SK-N-SH treated with all-trans-retinoic acid at 6 μM for 48 hours (cell line): ENCODE measurements around the gene PRUNE2.

Source experiments
- ARNTL ChIP-seq: fragments of 450-650 bp; formaldehyde crosslinking; IDR thresholded peaks from 2 replicates; pipeline ENCODE4 v1.5.0; 2020; ENCODE audit warnings: low read depth, mild to moderate bottlenecking, moderate library complexity, borderline replicate concordance
- BACH2 ChIP-seq: fragments of 250-450 bp; sonication (Bioruptor Pico); IDR thresholded peaks from 2 replicates; pipeline ENCODE4 v1.9.0; 2021; ENCODE audit warnings: mild to moderate bottlenecking, borderline replicate concordance
- GLIS3 ChIP-seq: fragments of 250-450 bp; sonication (Bioruptor Pico); IDR thresholded peaks from 2 replicates; pipeline ENCODE4 v1.5.0; 2020; ENCODE audit warnings: mild to moderate bottlenecking, moderate library complexity
- ISL1 ChIP-seq: fragments of 250-450 bp; sonication (Bioruptor Pico); IDR thresholded peaks from 2 replicates; pipeline ENCODE4 v2.1.2; 2022; ENCODE audit warnings: mild to moderate bottlenecking, moderate library complexity
- OSR1 ChIP-seq: fragments of 250-450 bp; sonication (Bioruptor Pico); IDR thresholded peaks from 2 replicates; pipeline ENCODE4 v1.8.0; 2022; ENCODE audit warnings: moderate library complexity, mild to moderate bottlenecking, inconsistent platforms
- SNAI2 ChIP-seq: fragments of 250-450 bp; sonication (Bioruptor Pico); IDR thresholded peaks from 2 replicates; pipeline ENCODE4 v1.5.0; 2020; ENCODE audit warnings: mild to moderate bottlenecking, moderate library complexity
- TCF4 ChIP-seq: fragments of 250-450 bp; sonication (Bioruptor Pico); IDR thresholded peaks from 2 replicates; pipeline ENCODE4 v1.8.0; 2021; ENCODE audit warnings: mild to moderate bottlenecking, moderate library complexity, borderline replicate concordance
- TOX ChIP-seq: fragments of 250-450 bp; sonication (Bioruptor Pico); IDR thresholded peaks from 2 replicates; pipeline ENCODE4 v1.8.0; 2021; ENCODE audit warnings: mild to moderate bottlenecking, moderate library complexity, borderline replicate concordance
- ZC3H10 ChIP-seq: fragments of 250-450 bp; sonication (Bioruptor Pico); IDR thresholded peaks from 2 replicates; pipeline ENCODE4 v1.5.1; 2021; ENCODE audit warnings: mild to moderate bottlenecking, moderate library complexity
- ZFP30 ChIP-seq: fragments of 450-650 bp; formaldehyde crosslinking; IDR thresholded peaks from 2 replicates; pipeline ENCODE4 v1.5.0; 2022; ENCODE audit warnings: mild to moderate bottlenecking, moderate library complexity
- ZNF8 ChIP-seq: fragments of 450-650 bp; formaldehyde crosslinking; IDR thresholded peaks from 2 replicates; pipeline ENCODE4 v1.5.0; 2020; ENCODE audit warnings: mild to moderate bottlenecking, moderate library complexity
- TF ChIP-seq, protein P1 (sequence below): fragments of 250-450 bp; sonication (Bioruptor Pico); IDR thresholded peaks from 2 replicates; pipeline ENCODE4 v1.8.0; 2021; ENCODE audit warnings: low read depth, mild to moderate bottlenecking, moderate library complexity, borderline replicate concordance
- TF ChIP-seq, protein P2 (sequence below): fragments of 250-450 bp; sonication (Bioruptor Pico); IDR thresholded peaks from 2 replicates; pipeline ENCODE4 v1.5.1; 2021; ENCODE audit warnings: mild to moderate bottlenecking, moderate library complexity
- TF ChIP-seq, protein P3 (sequence below): fragments of 250-450 bp; sonication (Bioruptor Pico); IDR thresholded peaks from 2 replicates; pipeline ENCODE4 v1.8.0; 2020; ENCODE audit warnings: mild to moderate bottlenecking, moderate library complexity, borderline replicate concordance

DNA sequence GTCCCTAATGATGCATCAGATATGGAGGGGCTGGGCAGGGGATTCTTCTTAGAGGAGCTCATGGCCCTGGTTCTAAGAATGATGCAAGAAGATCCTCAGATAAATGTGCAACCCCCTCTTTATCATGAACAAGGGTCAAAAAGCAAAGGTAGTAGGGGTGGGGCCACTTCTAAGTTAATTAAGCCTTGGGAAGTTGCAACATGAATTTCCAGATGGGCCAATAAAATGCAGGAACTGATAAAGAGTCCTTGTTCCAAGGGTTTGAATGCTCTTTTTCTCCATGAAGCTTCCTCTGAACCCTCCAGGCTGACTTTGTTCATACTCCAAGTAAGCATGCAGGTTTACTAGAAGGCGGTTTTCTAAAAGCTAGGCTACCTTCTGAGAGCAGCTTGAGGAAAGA is 116.1 kb downstream of the PRUNE2 start:
- no peak for TF ChIP-seq ZFP30 (CRISPR knock-in tag)
- no peak for TF ChIP-seq BACH2 (CRISPR knock-in tag)
- no peak for TF ChIP-seq OSR1
- TF ChIP-seq GLIS3, result no peak
- TF ChIP-seq, protein P1, sequence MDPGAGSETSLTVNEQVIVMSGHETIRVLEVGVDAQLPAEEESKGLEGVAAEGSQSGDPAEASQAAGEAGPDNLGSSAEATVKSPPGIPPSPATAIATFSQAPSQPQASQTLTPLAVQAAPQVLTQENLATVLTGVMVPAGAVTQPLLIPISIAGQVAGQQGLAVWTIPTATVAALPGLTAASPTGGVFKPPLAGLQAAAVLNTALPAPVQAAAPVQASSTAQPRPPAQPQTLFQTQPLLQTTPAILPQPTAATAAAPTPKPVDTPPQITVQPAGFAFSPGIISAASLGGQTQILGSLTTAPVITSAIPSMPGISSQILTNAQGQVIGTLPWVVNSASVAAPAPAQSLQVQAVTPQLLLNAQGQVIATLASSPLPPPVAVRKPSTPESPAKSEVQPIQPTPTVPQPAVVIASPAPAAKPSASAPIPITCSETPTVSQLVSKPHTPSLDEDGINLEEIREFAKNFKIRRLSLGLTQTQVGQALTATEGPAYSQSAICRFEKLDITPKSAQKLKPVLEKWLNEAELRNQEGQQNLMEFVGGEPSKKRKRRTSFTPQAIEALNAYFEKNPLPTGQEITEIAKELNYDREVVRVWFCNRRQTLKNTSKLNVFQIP, result no peak
- TF ChIP-seq SNAI2, result no peak
- no peak for TF ChIP-seq TOX
- TF ChIP-seq ZNF8 (CRISPR knock-in tag), result no peak
- TF ChIP-seq TCF4 (CRISPR knock-in tag), result no peak
- no peak for TF ChIP-seq ISL1 (CRISPR knock-in tag)
- TF ChIP-seq ARNTL (CRISPR knock-in tag), result no peak
- TF ChIP-seq, protein P2, sequence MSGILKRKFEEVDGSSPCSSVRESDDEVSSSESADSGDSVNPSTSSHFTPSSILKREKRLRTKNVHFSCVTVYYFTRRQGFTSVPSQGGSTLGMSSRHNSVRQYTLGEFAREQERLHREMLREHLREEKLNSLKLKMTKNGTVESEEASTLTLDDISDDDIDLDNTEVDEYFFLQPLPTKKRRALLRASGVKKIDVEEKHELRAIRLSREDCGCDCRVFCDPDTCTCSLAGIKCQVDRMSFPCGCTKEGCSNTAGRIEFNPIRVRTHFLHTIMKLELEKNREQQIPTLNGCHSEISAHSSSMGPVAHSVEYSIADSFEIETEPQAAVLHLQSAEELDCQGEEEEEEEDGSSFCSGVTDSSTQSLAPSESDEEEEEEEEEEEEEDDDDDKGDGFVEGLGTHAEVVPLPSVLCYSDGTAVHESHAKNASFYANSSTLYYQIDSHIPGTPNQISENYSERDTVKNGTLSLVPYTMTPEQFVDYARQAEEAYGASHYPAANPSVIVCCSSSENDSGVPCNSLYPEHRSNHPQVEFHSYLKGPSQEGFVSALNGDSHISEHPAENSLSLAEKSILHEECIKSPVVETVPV (CRISPR knock-in tag), result no peak
- TF ChIP-seq ZC3H10 (CRISPR knock-in tag), result no peak
- TF ChIP-seq, protein P3, sequence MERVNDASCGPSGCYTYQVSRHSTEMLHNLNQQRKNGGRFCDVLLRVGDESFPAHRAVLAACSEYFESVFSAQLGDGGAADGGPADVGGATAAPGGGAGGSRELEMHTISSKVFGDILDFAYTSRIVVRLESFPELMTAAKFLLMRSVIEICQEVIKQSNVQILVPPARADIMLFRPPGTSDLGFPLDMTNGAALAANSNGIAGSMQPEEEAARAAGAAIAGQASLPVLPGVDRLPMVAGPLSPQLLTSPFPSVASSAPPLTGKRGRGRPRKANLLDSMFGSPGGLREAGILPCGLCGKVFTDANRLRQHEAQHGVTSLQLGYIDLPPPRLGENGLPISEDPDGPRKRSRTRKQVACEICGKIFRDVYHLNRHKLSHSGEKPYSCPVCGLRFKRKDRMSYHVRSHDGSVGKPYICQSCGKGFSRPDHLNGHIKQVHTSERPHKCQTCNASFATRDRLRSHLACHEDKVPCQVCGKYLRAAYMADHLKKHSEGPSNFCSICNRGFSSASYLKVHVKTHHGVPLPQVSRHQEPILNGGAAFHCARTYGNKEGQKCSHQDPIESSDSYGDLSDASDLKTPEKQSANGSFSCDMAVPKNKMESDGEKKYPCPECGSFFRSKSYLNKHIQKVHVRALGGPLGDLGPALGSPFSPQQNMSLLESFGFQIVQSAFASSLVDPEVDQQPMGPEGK (CRISPR knock-in tag), result no peak
